Panc1 (cell line): Measurements from ENCODE around the gene MON1A. TPM values are rescaled to one million over a fixed set of nuclear protein-coding genes. Genes with fewer than 3 reads are reported as not detected.

ENCODE experiments used
- ATAC-seq: fragments of 200-7000 bp; cut with Tn5 transposase; 2 replicates; pipeline ENCODE4 v1.9.1; 2020; ENCODE audit warnings: mild to moderate bottlenecking, moderate library complexity
- BruUV-seq: library from RNA; stranded (reverse); fragments of 400-500 nt; replicated peaks from 2 replicates; lab custom pipeline; 2021; lab: Mats Ljungman, UMichigan
- CTCF ChIA-PET: fragments of 300-600 bp; sonication (Branson Sonifier 250); formaldehyde crosslinking; loops from one replicate; lab custom pipeline; 2022; ENCODE audit warnings: antibody characterized with exemption; lab: Charles Lee
- POLR2A ChIA-PET: fragments of 300-600 bp; sonication (Branson Sonifier 250); formaldehyde crosslinking; loops from one replicate; lab custom pipeline; 2022; ENCODE audit warnings: antibody characterized with exemption; lab: Charles Lee
- DNase-seq: peaks from one replicate; pipeline ENCODE4 v3.0.0-alpha.2; 2010; ENCODE audit warnings: low read depth, low spot score
- H3K27ac ChIP-seq: 2 replicates; pipeline ENCODE4 v1.5.1; 2011; ENCODE audit warnings: mild to moderate bottlenecking, low read length, inconsistent platforms
- H3K27me3 ChIP-seq: fragments of 200-500 bp; sonication (Bioruptor generic); 2 replicates; pipeline ENCODE4 v1.6.0; 2014; ENCODE audit warnings: low read length, inconsistent platforms; ENCODE audit not compliant: control insufficient read depth, insufficient read depth
- H3K36me3 ChIP-seq: fragments of 200-500 bp; sonication (Bioruptor generic); 2 replicates; pipeline ENCODE4 v1.5.1; 2014; ENCODE audit warnings: inconsistent platforms, mild to moderate bottlenecking, low read length, moderate library complexity; ENCODE audit not compliant: control insufficient read depth, insufficient read depth
- H3K4me1 ChIP-seq: 2 replicates; pipeline ENCODE4 v1.5.1; 2011; ENCODE audit warnings: inconsistent platforms, mild to moderate bottlenecking, low read length, moderate library complexity; ENCODE audit not compliant: control insufficient read depth, insufficient read depth
- H3K4me3 ChIP-seq, 2 experiments: 2 replicates each; pipeline ENCODE4 v1.5.1; 2011 to 2012; ENCODE audit warnings: low read depth in 2 of 2, low read length in 2 of 2, mild to moderate bottlenecking in 2 of 2, inconsistent platforms in 1 of 2, moderate library complexity in 1 of 2
- H3K9me3 ChIP-seq: fragments of 200-500 bp; sonication (Bioruptor generic); 2 replicates; pipeline ENCODE4 v1.5.1; 2014; ENCODE audit warnings: low read depth, mild to moderate bottlenecking, inconsistent platforms, low read length, moderate library complexity; ENCODE audit not compliant: control insufficient read depth, insufficient read depth
- CTCF ChIP-seq: fragments of 450-650 bp; IDR thresholded peaks from 2 replicates; pipeline ENCODE4 v1.5.1; 2017; ENCODE audit warnings: mild to moderate bottlenecking
- POLR2AphosphoS5 ChIP-seq: IDR thresholded peaks from 2 replicates; pipeline ENCODE4 v1.6.1; 2012; ENCODE audit warnings: mild to moderate bottlenecking, low read depth, low read length, moderate library complexity
- REST ChIP-seq, 2 experiments: IDR thresholded peaks; 2 replicates each; pipeline ENCODE4 v1.6.1; 2011 to 2012; ENCODE audit warnings: low read depth in 2 of 2, control low read depth in 1 of 2, low read length in 1 of 2, mild to moderate bottlenecking in 1 of 2, moderate library complexity in 1 of 2; ENCODE audit not compliant: insufficient read depth in 1 of 2
- SIN3A ChIP-seq: IDR thresholded peaks from 2 replicates; pipeline ENCODE4 v1.6.1; 2012; ENCODE audit warnings: low read depth, mild to moderate bottlenecking, low read length, moderate library complexity, borderline replicate concordance; ENCODE audit not compliant: insufficient read depth
- TCF7L2 ChIP-seq: IDR thresholded peaks from 2 replicates; pipeline ENCODE4 v1.6.1; 2011; ENCODE audit warnings: mild to moderate bottlenecking, low read depth, low read length, inconsistent platforms
- in situ Hi-C: cut with HindIII; loops from 2 replicates; pipeline ENCODE4 v1.10.0; 2016; ENCODE audit warnings: low sequenced_read_pairs, low pct_unique_long_range_greater_than_20kb
- intact Hi-C: fragments of 100-400 bp; cut with micrococcal nuclease; formaldehyde crosslinking; loops from one replicate; pipeline ENCODE4 v1.10.0; 2022; ENCODE audit not compliant: unreplicated experiment
- total RNA-seq: library from RNA; stranded (reverse); gene quantifications from one replicate; pipeline ENCODE4 v1.2.1, GENCODE V29; 2021; ENCODE audit not compliant: unreplicated experiment

MON1A gene
- total RNA-seq, 1 experiment from 2014 or later, result 12.9 TPM

- no peak for ATAC-seq
- Histone ChIP-seq H3K4me3 (no peak overlapping the region), H3K27ac (no peak overlapping the region), H3K9me3 (no peaks in the 10 kb centered on the region), H3K36me3 (peaks cover 2% of the 10 kb centered on the region; the same call in 1 of the 2 replicates), H3K27me3 (no peaks in the 10 kb centered on the region), H3K4me1 (peaks cover 5% of the 10 kb centered on the region; the same call in 1 of the 2 replicates)
- BruUV-seq, result no TSS peak
- in situ Hi-C loops (no loop called here), intact Hi-C loops (no loop called here)
- TF ChIP-seq REST (IDR thresholded peaks at IDR 0.05; ENCODE audit: insufficient read depth in 1 of 2, low read depth in 2 of 2, low read length in 1 of 2) (no peak), CTCF (no peak), SIN3A (no peak), TCF7L2 (no peak), POLR2AphosphoS5 (no peak)
- DNase-seq, result no peak
- ChIA-PET CTCF (no interaction called here), POLR2A (no interaction called here)
Observed at GRCh38 chr3:49859576-49860305, 69.9 kb downstream of the MON1A start.

Other genes starting within 250 kb of the MON1A start
- gene MST1, start 240.3 kb downstream of the MON1A start, total RNA-seq, result 14.0 TPM
- 23.1 TPM for gene RNF123, start 240.3 kb downstream of the MON1A start, total RNA-seq
- 0.72 TPM for gene AMIGO3, start 210.1 kb downstream of the MON1A start, total RNA-seq
- gene GMPPB, start 205.9 kb downstream of the MON1A start, total RNA-seq, result 28.4 TPM
- gene IP6K1, start 143.3 kb downstream of the MON1A start, total RNA-seq, result 39.8 TPM
- gene CDHR4, start 129.9 kb downstream of the MON1A start, total RNA-seq, result not detected
- gene INKA1, start 126.5 kb downstream of the MON1A start, total RNA-seq, result 2.2 TPM
- gene UBA7, start 115.9 kb downstream of the MON1A start, total RNA-seq, result 12.5 TPM
- gene TRAIP, start 73.2 kb downstream of the MON1A start, total RNA-seq, result 18.5 TPM
- 0.85 TPM for gene CAMKV, start 59.9 kb downstream of the MON1A start, total RNA-seq
- gene MST1R, start 25.9 kb downstream of the MON1A start, total RNA-seq, result 27.5 TPM
- gene RBM6, start 10.3 kb upstream of the MON1A start, total RNA-seq, result 43.6 TPM
- gene RBM5, start 159.1 kb upstream of the MON1A start, total RNA-seq, result 86.6 TPM
- 69.6 TPM for gene SEMA3F, start 225.5 kb upstream of the MON1A start, total RNA-seq